Parathyroid adenoma (tissue), 2 donors: ENCODE measurements around the gene GAS2.

Experiments
- H2AFZ ChIP-seq: fragments of 300-600 bp; sonication (generic); one replicate; pipeline ENCODE4 v1.7.0; 2017; ENCODE audit warnings: antibody characterized with exemption, mild to moderate bottlenecking
- H3K27ac ChIP-seq: fragments of 300-600 bp; sonication (generic); one replicate; pipeline ENCODE4 v1.7.0; 2017
- H3K27me3 ChIP-seq: fragments of 300-600 bp; sonication (generic); one replicate; pipeline ENCODE4 v1.7.0; 2017; ENCODE audit warnings: low read length; ENCODE audit not compliant: control insufficient read depth, insufficient read depth
- H3K36me3 ChIP-seq: fragments of 300-600 bp; sonication (generic); one replicate; pipeline ENCODE4 v1.7.0; 2017; ENCODE audit warnings: low read length; ENCODE audit not compliant: control insufficient read depth, insufficient read depth
- H3K4me1 ChIP-seq: fragments of 300-600 bp; sonication (generic); one replicate; pipeline ENCODE4 v1.7.0; 2017; ENCODE audit warnings: control low read depth
- H3K4me2 ChIP-seq: fragments of 300-600 bp; sonication (generic); one replicate; pipeline ENCODE4 v1.7.0; 2017; ENCODE audit warnings: low read length
- H3K4me3 ChIP-seq: fragments of 300-600 bp; sonication (generic); one replicate; pipeline ENCODE4 v1.7.0; 2017; ENCODE audit warnings: low read depth, low read length
- H3K79me2 ChIP-seq: fragments of 300-600 bp; sonication (generic); one replicate; pipeline ENCODE4 v1.7.0; 2017; ENCODE audit warnings: control low read depth
- H3K9ac ChIP-seq: fragments of 300-600 bp; sonication (generic); one replicate; pipeline ENCODE4 v1.7.0; 2017; ENCODE audit warnings: mild to moderate bottlenecking
- H3K9me3 ChIP-seq: fragments of 300-600 bp; sonication (generic); one replicate; pipeline ENCODE4 v1.7.0; 2017; ENCODE audit warnings: low read length; ENCODE audit not compliant: control insufficient read depth
- TF ChIP-seq, protein P1 (sequence below): fragments of 300-600 bp; sonication (generic); IDR thresholded peaks from one replicate; pipeline ENCODE4 v1.7.0; 2017; ENCODE audit warnings: antibody characterized with exemption, mild to moderate bottlenecking
- donor health status: primary hyperparathyroidism.

The GAS2 gene

DNA sequence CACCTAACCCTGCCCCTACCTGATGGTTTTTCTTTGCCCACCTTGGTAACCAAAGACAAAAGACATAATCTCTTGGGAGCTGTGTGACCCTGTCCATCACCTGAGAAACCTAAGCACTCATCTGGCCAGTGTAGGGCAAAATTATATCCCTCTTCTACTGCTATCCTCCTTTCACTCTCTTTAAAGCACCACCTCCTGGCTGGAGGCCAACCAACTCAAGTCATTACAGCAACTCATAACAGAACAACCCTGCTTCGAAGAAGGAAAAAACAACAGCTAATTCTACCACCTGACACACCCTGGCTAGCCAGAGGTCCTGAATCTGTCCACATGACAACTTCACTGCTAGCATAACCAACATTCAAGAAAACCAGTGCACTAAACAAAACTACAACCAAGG is 45.5 kb downstream of the GAS2 start:
- no peaks in the 10 kb centered on the region for H3K4me1 ChIP-seq
- no peaks in the 10 kb centered on the region for H3K9me3 ChIP-seq
- H3K27ac ChIP-seq: no peak overlapping the region
- H2AFZ ChIP-seq: no peak overlapping the region
- TF ChIP-seq, protein P1, sequence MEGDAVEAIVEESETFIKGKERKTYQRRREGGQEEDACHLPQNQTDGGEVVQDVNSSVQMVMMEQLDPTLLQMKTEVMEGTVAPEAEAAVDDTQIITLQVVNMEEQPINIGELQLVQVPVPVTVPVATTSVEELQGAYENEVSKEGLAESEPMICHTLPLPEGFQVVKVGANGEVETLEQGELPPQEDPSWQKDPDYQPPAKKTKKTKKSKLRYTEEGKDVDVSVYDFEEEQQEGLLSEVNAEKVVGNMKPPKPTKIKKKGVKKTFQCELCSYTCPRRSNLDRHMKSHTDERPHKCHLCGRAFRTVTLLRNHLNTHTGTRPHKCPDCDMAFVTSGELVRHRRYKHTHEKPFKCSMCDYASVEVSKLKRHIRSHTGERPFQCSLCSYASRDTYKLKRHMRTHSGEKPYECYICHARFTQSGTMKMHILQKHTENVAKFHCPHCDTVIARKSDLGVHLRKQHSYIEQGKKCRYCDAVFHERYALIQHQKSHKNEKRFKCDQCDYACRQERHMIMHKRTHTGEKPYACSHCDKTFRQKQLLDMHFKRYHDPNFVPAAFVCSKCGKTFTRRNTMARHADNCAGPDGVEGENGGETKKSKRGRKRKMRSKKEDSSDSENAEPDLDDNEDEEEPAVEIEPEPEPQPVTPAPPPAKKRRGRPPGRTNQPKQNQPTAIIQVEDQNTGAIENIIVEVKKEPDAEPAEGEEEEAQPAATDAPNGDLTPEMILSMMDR: no peak
- H3K9ac ChIP-seq: no peak overlapping the region
- H3K4me3 ChIP-seq: no peak overlapping the region
- no peaks in the 10 kb centered on the region for H3K27me3 ChIP-seq
- no peaks in the 10 kb centered on the region for H3K79me2 ChIP-seq
- no peaks in the 10 kb centered on the region for H3K36me3 ChIP-seq
- H3K4me2 ChIP-seq: no peak overlapping the region

- H2AFZ ChIP-seq: no peak overlapping the region
- no peak overlapping the region for H3K27ac ChIP-seq
- TF ChIP-seq, protein P1: no peak
- H3K4me1 ChIP-seq: no peaks in the 10 kb centered on the region
- no peak overlapping the region for H3K9ac ChIP-seq
- H3K4me2 ChIP-seq: no peak overlapping the region
- no peak overlapping the region for H3K4me3 ChIP-seq
- H3K27me3 ChIP-seq: no peaks in the 10 kb centered on the region
- H3K79me2 ChIP-seq: no peaks in the 10 kb centered on the region
- no peaks in the 10 kb centered on the region for H3K36me3 ChIP-seq
- no peaks in the 10 kb centered on the region for H3K9me3 ChIP-seq
Observed at GRCh38 chr11:22713336-22713735, 46.9 kb downstream of the GAS2 start.

GRCh38 chr11:22715971-22716370 is 49.6 kb downstream of the GAS2 start:
- no peak overlapping the region for H2AFZ ChIP-seq
- no peaks in the 10 kb centered on the region for H3K27me3 ChIP-seq
- TF ChIP-seq, protein P1: no peak
- no peak overlapping the region for H3K27ac ChIP-seq
- no peaks in the 10 kb centered on the region for H3K79me2 ChIP-seq
- no peaks in the 10 kb centered on the region for H3K4me1 ChIP-seq
- H3K36me3 ChIP-seq: no peaks in the 10 kb centered on the region
- H3K9ac ChIP-seq: no peak overlapping the region
- no peaks in the 10 kb centered on the region for H3K9me3 ChIP-seq
- no peak overlapping the region for H3K4me2 ChIP-seq
- no peak overlapping the region for H3K4me3 ChIP-seq

- Histone ChIP-seq H3K27ac (no peak overlapping the region), H3K4me2 (no peak overlapping the region), H3K4me1 (no peaks in the 10 kb centered on the region), H3K79me2 (no peaks in the 10 kb centered on the region), H3K27me3 (no peaks in the 10 kb centered on the region), H3K36me3 (no peaks in the 10 kb centered on the region), H3K4me3 (no peak overlapping the region), H3K9me3 (no peaks in the 10 kb centered on the region), H3K9ac (no peak overlapping the region), H2AFZ (no peak overlapping the region)
- TF ChIP-seq, protein P1: no peak
Observed at GRCh38 chr11:22720457-22720856, 54.0 kb downstream of the GAS2 start.

DNA sequence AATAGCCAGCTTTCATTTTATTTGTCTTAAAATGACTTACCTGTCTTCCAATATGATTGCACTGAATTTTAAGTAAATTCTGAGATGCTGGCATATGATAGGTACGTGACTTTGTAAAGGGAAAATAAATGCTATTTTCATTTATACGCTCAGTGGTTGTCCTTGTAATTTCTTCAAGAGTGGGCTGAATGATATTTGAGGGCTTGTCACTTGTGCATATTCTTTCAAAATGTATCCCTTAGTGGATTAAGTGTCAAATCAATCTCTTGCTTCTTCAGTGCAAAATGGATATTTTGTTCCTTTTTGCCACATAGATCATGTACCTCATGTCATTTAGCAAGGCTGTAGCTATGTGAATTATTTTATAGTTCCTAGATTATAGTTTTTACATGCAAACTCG is 56.9 kb downstream of the GAS2 start:
- TF ChIP-seq, protein P1: no peak
- Histone ChIP-seq H3K27ac (no peak overlapping the region), H3K79me2 (no peaks in the 10 kb centered on the region), H3K4me2 (no peak overlapping the region), H3K4me3 (no peak overlapping the region), H3K27me3 (no peaks in the 10 kb centered on the region), H3K36me3 (no peaks in the 10 kb centered on the region), H3K9me3 (no peaks in the 10 kb centered on the region), H3K9ac (no peak overlapping the region), H3K4me1 (no peaks in the 10 kb centered on the region), H2AFZ (no peak overlapping the region)
